HepG2 (cell line): ENCODE measurements around the gene CEBPB. TPM values are rescaled to one million over a fixed set of nuclear protein-coding genes. Genes with fewer than 3 reads are reported as not detected.
A peak's percentile ranks its signal among the peaks of the same experiment; 100 is the strongest.

Source experiments
- CC2D1A ChIP-seq: sonication (generic); formaldehyde crosslinking; IDR thresholded peaks from 2 replicates; pipeline ENCODE4 v1.8.1; 2023; ENCODE audit warnings: mild to moderate bottlenecking, missing genetic modification reagents
- HDAC2 ChIP-seq: sonication (generic); formaldehyde crosslinking; IDR thresholded peaks from 2 replicates; pipeline ENCODE4 v1.4.0; 2020; ENCODE audit warnings: missing genetic modification reagents
- KLF16 ChIP-seq, 2 experiments: sonication (generic) in 1 of 2; formaldehyde crosslinking in 1 of 2; IDR thresholded peaks; 2 replicates each; pipeline versions ENCODE4 v1.6.1 to v1.8.0; 2016 to 2023; ENCODE audit warnings: missing genetic modification reagents in 2 of 2, missing compliant biosample characterization in 1 of 2
- MBNL3 ChIP-seq: fragments of 250-450 bp; sonication (Bioruptor Pico); conservative IDR thresholded peaks from 2 replicates; pipeline ENCODE4 v1.8.0; 2022; ENCODE audit warnings: mild to moderate bottlenecking, inconsistent platforms
- NBN ChIP-seq: fragments of 450-650 bp; conservative IDR thresholded peaks from 2 replicates; pipeline ENCODE4 v1.6.1; 2017
- NR2F1 ChIP-seq, 2 experiments: fragments of 450-650 bp in 1 of 2; formaldehyde crosslinking in 1 of 2; IDR thresholded peaks; 2 replicates each; pipeline versions ENCODE4 v1.5.0 to v1.6.1; 2016 to 2020; ENCODE audit warnings: mild to moderate bottlenecking in 1 of 2, missing compliant biosample characterization in 1 of 2, missing genetic modification reagents in 1 of 2, moderate library complexity in 1 of 2
- SMYD3 ChIP-seq: sonication (generic); formaldehyde crosslinking; IDR thresholded peaks from 2 replicates; pipeline ENCODE4 v1.8.1; 2023; ENCODE audit warnings: mild to moderate bottlenecking, missing genetic modification reagents
- YY1 ChIP-seq: IDR thresholded peaks from 2 replicates; pipeline ENCODE4 v1.6.1; 2011; ENCODE audit warnings: low read length, low read depth, moderate library complexity, mild to moderate bottlenecking; ENCODE audit not compliant: insufficient read depth, insufficient replicate concordance
- ZFP36L1 ChIP-seq: sonication (generic); formaldehyde crosslinking; IDR thresholded peaks from 2 replicates; pipeline ENCODE4 v1.8.0; 2022; ENCODE audit warnings: mild to moderate bottlenecking, missing genetic modification reagents, moderate library complexity
- ZFP36L2 ChIP-seq: sonication (generic); formaldehyde crosslinking; IDR thresholded peaks from 2 replicates; pipeline ENCODE4 v1.4.0; 2020; ENCODE audit warnings: missing genetic modification reagents
- ZNF160 ChIP-seq: sonication (generic); formaldehyde crosslinking; IDR thresholded peaks from 2 replicates; pipeline ENCODE4 v1.8.0; 2022; ENCODE audit warnings: mild to moderate bottlenecking, inconsistent platforms, missing genetic modification reagents
- polyA plus RNA-seq, 8 experiments: library from polyadenylated mRNA; depleted of rRNA in 3 of 8; stranded (reverse) in 7 of 8; unstranded in 1 of 8; fragments of >200 nt; fragmentation: Illumina TruSeq in 4 of 8; extraction: Trizol in 4 of 8; gene quantifications; 2 replicates each; pipeline versions ENCODE4 v1.2.1 to v1.2.3, GENCODE V29; 2011 to 2016; ENCODE audit warnings: low read depth in 4 of 8, missing spikeins in 1 of 8, mixed read lengths in 1 of 8; ENCODE audit not compliant: insufficient read depth in 1 of 8
- total RNA-seq, 5 experiments: library from RNA; depleted of rRNA; stranded (reverse); fragments of >200 nt; fragmentation: Illumina TruSeq; extraction: Trizol; gene quantifications; 2 replicates each; pipeline ENCODE4 v1.2.3, GENCODE V29; 2016; ENCODE audit warnings: low read depth in 1 of 5
- TF ChIP-seq, protein P1 (sequence below): sonication (generic); formaldehyde crosslinking; IDR thresholded peaks from 2 replicates; pipeline ENCODE4 v1.4.0; 2020; ENCODE audit warnings: missing genetic modification reagents
- TF ChIP-seq, protein P2 (sequence below): sonication (generic); formaldehyde crosslinking; conservative IDR thresholded peaks from 2 replicates; pipeline ENCODE4 v1.8.0; 2022; ENCODE audit warnings: missing genetic modification reagents
- TF ChIP-seq, protein P3 (sequence below): IDR thresholded peaks from 2 replicates; pipeline ENCODE4 v1.6.1; 2016; ENCODE audit warnings: mild to moderate bottlenecking, missing biosample characterization, missing genetic modification reagents
- TF ChIP-seq, protein P4 (sequence below): sonication (generic); formaldehyde crosslinking; IDR thresholded peaks from 2 replicates; pipeline ENCODE4 v1.9.0; 2021; ENCODE audit warnings: missing genetic modification reagents, borderline replicate concordance
- TF ChIP-seq, protein P5 (sequence below): sonication (generic); formaldehyde crosslinking; IDR thresholded peaks from 2 replicates; pipeline ENCODE4 v1.4.0; 2020; ENCODE audit warnings: mild to moderate bottlenecking, missing genetic modification reagents
- TF ChIP-seq, protein P6 (sequence below): sonication (generic); formaldehyde crosslinking; IDR thresholded peaks from 2 replicates; pipeline ENCODE4 v1.5.1; 2020; ENCODE audit warnings: mild to moderate bottlenecking, moderate library complexity, missing genetic modification reagents

Gene CEBPB
- total and polyA plus RNA-seq, 2 of the 13 experiments (the other 11 are each of a cell fraction or from before 2014, with no cell fraction given), result 18.5 to 28.2 TPM

DNA sequence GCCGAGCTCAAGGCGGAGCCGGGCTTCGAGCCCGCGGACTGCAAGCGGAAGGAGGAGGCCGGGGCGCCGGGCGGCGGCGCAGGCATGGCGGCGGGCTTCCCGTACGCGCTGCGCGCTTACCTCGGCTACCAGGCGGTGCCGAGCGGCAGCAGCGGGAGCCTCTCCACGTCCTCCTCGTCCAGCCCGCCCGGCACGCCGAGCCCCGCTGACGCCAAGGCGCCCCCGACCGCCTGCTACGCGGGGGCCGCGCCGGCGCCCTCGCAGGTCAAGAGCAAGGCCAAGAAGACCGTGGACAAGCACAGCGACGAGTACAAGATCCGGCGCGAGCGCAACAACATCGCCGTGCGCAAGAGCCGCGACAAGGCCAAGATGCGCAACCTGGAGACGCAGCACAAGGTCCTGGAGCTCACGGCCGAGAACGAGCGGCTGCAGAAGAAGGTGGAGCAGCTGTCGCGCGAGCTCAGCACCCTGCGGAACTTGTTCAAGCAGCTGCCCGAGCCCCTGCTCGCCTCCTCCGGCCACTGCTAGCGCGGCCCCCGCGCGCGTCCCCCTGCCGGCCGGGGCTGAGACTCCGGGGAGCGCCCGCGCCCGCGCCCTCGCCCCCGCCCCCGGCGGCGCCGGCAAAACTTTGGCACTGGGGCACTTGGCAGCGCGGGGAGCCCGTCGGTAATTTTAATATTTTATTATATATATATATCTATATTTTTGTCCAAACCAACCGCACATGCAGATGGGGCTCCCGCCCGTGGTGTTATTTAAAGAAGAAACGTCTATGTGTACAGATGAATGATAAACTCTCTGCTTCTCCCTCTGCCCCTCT, 1.1 kb downstream of the CEBPB start (continued):
- no peak for TF ChIP-seq CC2D1A (CRISPR knock-in tag)
- no peak for TF ChIP-seq ZFP36L2
- TF ChIP-seq, protein P1, sequence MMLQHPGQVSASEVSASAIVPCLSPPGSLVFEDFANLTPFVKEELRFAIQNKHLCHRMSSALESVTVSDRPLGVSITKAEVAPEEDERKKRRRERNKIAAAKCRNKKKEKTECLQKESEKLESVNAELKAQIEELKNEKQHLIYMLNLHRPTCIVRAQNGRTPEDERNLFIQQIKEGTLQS, result no peak
- TF ChIP-seq MBNL3, result no peak
- TF ChIP-seq ZFP36L1 (CRISPR knock-in tag), result no peak
- TF ChIP-seq, protein P2, sequence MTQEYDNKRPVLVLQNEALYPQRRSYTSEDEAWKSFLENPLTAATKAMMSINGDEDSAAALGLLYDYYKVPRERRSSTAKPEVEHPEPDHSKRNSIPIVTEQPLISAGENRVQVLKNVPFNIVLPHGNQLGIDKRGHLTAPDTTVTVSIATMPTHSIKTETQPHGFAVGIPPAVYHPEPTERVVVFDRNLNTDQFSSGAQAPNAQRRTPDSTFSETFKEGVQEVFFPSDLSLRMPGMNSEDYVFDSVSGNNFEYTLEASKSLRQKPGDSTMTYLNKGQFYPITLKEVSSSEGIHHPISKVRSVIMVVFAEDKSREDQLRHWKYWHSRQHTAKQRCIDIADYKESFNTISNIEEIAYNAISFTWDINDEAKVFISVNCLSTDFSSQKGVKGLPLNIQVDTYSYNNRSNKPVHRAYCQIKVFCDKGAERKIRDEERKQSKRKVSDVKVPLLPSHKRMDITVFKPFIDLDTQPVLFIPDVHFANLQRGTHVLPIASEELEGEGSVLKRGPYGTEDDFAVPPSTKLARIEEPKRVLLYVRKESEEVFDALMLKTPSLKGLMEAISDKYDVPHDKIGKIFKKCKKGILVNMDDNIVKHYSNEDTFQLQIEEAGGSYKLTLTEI (CRISPR knock-in tag), result no peak
- TF ChIP-seq, protein P3, sequence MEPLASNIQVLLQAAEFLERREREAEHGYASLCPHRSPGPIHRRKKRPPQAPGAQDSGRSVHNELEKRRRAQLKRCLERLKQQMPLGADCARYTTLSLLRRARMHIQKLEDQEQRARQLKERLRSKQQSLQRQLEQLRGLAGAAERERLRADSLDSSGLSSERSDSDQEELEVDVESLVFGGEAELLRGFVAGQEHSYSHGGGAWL (CRISPR knock-in tag), result no peak; the same call in none of the 2 replicates
- peak in 1 of 2 experiments; percentile 30; a peak in 1 of 4 replicates for TF ChIP-seq KLF16 (CRISPR knock-in tag; IDR thresholded peaks at IDR 0.05)
- TF ChIP-seq, protein P4, sequence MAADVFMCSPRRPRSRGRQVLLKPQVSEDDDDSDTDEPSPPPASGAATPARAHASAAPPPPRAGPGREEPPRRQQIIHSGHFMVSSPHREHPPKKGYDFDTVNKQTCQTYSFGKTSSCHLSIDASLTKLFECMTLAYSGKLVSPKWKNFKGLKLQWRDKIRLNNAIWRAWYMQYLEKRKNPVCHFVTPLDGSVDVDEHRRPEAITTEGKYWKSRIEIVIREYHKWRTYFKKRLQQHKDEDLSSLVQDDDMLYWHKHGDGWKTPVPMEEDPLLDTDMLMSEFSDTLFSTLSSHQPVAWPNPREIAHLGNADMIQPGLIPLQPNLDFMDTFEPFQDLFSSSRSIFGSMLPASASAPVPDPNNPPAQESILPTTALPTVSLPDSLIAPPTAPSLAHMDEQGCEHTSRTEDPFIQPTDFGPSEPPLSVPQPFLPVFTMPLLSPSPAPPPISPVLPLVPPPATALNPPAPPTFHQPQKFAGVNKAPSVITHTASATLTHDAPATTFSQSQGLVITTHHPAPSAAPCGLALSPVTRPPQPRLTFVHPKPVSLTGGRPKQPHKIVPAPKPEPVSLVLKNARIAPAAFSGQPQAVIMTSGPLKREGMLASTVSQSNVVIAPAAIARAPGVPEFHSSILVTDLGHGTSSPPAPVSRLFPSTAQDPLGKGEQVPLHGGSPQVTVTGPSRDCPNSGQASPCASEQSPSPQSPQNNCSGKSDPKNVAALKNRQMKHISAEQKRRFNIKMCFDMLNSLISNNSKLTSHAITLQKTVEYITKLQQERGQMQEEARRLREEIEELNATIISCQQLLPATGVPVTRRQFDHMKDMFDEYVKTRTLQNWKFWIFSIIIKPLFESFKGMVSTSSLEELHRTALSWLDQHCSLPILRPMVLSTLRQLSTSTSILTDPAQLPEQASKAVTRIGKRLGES (CRISPR knock-in tag), result no peak
- TF ChIP-seq, protein P5, sequence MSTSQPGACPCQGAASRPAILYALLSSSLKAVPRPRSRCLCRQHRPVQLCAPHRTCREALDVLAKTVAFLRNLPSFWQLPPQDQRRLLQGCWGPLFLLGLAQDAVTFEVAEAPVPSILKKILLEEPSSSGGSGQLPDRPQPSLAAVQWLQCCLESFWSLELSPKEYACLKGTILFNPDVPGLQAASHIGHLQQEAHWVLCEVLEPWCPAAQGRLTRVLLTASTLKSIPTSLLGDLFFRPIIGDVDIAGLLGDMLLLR (CRISPR knock-in tag), result no peak
- TF ChIP-seq HDAC2, result no peak
- TF ChIP-seq NR2F1 (CRISPR knock-in tag; IDR thresholded peaks at IDR 0.05), result 0 out of 4 replicates have a peak, but pooled peaks of 1 of the 2 experiments have one; percentile 32
- TF ChIP-seq NBN, result no peak
- TF ChIP-seq ZNF160, result no peak
- TF ChIP-seq, protein P6, sequence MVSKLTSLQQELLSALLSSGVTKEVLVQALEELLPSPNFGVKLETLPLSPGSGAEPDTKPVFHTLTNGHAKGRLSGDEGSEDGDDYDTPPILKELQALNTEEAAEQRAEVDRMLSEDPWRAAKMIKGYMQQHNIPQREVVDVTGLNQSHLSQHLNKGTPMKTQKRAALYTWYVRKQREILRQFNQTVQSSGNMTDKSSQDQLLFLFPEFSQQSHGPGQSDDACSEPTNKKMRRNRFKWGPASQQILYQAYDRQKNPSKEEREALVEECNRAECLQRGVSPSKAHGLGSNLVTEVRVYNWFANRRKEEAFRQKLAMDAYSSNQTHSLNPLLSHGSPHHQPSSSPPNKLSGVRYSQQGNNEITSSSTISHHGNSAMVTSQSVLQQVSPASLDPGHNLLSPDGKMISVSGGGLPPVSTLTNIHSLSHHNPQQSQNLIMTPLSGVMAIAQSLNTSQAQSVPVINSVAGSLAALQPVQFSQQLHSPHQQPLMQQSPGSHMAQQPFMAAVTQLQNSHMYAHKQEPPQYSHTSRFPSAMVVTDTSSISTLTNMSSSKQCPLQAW, result no peak
- TF ChIP-seq YY1, result peak; percentile 85
- TF ChIP-seq SMYD3 (CRISPR knock-in tag), result no peak
